ENCODE measurements around the gene KRTAP20-3. TPM values are rescaled to one million over a fixed set of nuclear protein-coding genes. Genes with fewer than 3 reads are reported as not detected.

Gene KRTAP20-3
- total and polyA plus RNA-seq, 11 donors, result not detected

DNA sequence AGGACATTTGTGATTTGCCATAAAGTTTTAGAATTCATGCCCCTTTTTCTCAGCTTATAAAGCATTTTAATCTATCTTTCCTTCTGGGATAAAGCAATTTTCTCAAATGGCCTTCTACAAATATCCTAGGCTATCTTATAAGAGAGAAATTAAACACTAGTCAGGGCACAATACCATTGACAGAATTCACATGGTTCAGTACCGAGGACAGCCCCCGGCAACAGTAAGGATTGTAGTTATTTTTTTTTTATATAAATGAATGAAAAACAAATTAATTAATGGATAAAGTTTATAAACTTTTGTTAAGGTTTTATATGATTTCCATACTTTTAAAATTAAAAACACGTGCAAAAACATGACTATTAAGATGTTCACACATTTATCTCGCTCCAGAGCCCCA is 14.6 kb upstream of the KRTAP20-3 start:
- WGBS, 4 donors, result 76 to 91% (median 84%) methylated on average over 4 of the region's 4 CpGs
- TF ChIP-seq, protein P1, sequence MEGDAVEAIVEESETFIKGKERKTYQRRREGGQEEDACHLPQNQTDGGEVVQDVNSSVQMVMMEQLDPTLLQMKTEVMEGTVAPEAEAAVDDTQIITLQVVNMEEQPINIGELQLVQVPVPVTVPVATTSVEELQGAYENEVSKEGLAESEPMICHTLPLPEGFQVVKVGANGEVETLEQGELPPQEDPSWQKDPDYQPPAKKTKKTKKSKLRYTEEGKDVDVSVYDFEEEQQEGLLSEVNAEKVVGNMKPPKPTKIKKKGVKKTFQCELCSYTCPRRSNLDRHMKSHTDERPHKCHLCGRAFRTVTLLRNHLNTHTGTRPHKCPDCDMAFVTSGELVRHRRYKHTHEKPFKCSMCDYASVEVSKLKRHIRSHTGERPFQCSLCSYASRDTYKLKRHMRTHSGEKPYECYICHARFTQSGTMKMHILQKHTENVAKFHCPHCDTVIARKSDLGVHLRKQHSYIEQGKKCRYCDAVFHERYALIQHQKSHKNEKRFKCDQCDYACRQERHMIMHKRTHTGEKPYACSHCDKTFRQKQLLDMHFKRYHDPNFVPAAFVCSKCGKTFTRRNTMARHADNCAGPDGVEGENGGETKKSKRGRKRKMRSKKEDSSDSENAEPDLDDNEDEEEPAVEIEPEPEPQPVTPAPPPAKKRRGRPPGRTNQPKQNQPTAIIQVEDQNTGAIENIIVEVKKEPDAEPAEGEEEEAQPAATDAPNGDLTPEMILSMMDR (IDR thresholded peaks at IDR 0.05), result no peak
- TF ChIP-seq POLR2A (IDR thresholded peaks at IDR 0.05), result no peak

DNA sequence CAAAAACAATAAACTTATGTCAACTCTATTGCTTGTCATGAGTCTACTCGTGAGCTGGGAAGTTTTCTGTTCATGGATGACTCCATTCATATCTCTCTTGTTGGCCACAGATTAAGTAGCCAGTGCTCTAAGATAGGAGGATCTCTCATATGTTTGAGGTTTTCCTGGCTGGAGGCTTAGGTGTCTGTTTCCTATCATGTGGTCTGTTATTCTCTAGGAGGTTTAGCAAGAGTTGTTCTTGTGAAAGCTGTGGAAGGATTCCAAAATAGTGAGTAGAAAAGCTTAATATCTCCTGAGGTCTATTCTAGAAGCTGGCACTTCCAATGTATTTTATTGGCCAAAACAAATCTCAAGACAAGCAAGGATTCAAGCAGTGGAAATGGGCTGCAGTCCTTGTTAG is 13.5 kb upstream of the KRTAP20-3 start:
- DNase-seq (no peak), ATAC-seq (peak in 1 of 4 donors; percentile 59)
- intact Hi-C loops (cut with DNase I), result no loop called here
- Histone ChIP-seq H3K27me3 (no peaks in the 10 kb centered on the region), H3K36me3 (no peaks in the 10 kb centered on the region), H3K9me3 (peaks cover 0 to 3% (median 0%) of the 10 kb centered on the region in 12 donors), H3K27ac (no peak overlapping the region), H3K4me1 (no peaks in the 10 kb centered on the region), H3K4me3 (no peak overlapping the region)
- TF ChIP-seq, protein P1 (IDR thresholded peaks at IDR 0.05), result no peak
- TF ChIP-seq POLR2A (IDR thresholded peaks at IDR 0.05), result no peak
- WGBS, 4 donors, result 23 to 33% (median 28%) methylated on average over 1 of the region's 1 CpG

More for the DNA sequence above, 14.6 kb upstream of the KRTAP20-3 start:
- Histone ChIP-seq H3K9me3 (peaks cover 0 to 3% (median 0%) of the 10 kb centered on the region in 12 donors), H3K4me3 (no peak overlapping the region), H3K27me3 (no peaks in the 10 kb centered on the region), H3K4me1 (no peaks in the 10 kb centered on the region), H3K27ac (no peak overlapping the region), H3K36me3 (no peaks in the 10 kb centered on the region)
- no peak for ATAC-seq
- DNase-seq, result no peak
- intact Hi-C loops (cut with DNase I), result no loop called here

DNA sequence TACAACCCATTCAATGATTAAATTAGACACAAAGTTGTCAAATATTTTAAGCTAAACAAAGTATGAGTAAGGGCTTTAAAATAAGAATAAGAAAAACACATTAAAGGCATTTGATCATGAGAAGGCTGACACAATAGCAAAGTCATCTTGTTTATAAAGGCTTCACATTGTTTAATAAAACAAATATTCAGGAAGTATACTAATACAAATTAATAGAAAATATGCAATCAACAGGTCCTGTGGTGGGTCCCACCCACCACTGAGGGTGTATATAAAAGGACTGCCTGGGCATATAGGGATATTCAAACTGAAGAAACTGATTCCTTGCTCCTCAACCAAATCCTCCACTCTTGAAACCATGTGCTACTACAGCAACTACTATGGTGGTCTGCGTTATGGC is 7.8 kb upstream of the KRTAP20-3 start, which contains the start of gene KRTAP20-2:
Gene KRTAP20-2 (plus strand): TSS at position 301 of the 400 bp plus-strand sequence. CDS start 58 bp downstream, at position 359.
- no peaks in the 10 kb centered on the region for H3K36me3 ChIP-seq
- no peaks in the 10 kb centered on the region for H3K9me3 ChIP-seq
- TF ChIP-seq, protein P1 (IDR thresholded peaks at IDR 0.05), result no peak
- TF ChIP-seq POLR2A (IDR thresholded peaks at IDR 0.05), result no peak
- no peak for DNase-seq
- intact Hi-C loops (cut with DNase I), result no loop called here
- ATAC-seq, result no peak
- no peak within 1 kb of the TSS for H3K27ac ChIP-seq
- H3K4me1 ChIP-seq, result no peaks in the 10 kb centered on the region
- no peaks in the 10 kb centered on the region for H3K27me3 ChIP-seq
- H3K4me3 ChIP-seq, result no peak within 1 kb of the TSS
- WGBS, 4 donors, result 70 to 100% (median 88%) methylated on average over 1 of the region's 1 CpG

DNA sequence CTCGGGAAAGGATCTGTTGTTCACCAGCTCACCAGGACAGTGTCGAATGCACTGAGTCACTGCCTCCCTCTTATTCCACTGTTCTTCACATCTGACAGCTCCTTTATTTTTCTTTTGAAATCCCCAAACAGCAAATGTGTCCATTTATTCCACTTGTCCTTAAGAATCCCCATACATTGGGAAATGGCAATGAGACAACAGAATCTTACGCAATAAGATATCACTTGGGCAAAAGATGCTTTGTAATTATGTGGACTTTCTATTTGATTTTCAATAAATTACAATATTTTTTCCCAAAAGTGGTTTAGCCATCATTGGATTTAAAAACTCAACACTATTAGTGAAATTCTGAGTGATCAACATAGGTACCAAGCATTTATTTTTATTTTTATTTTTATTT is 4.0 kb upstream of the KRTAP20-3 start:
- intact Hi-C loops (cut with DNase I), result no loop called here
- Histone ChIP-seq H3K9me3 (no peaks in the 10 kb centered on the region), H3K27me3 (no peaks in the 10 kb centered on the region), H3K27ac (no peak overlapping the region), H3K4me3 (no peak overlapping the region), H3K4me1 (no peaks in the 10 kb centered on the region), H3K36me3 (no peaks in the 10 kb centered on the region)
- ATAC-seq, result no peak
- TF ChIP-seq POLR2A (IDR thresholded peaks at IDR 0.05), result no peak
- TF ChIP-seq, protein P1 (IDR thresholded peaks at IDR 0.05), result no peak
- no peak for DNase-seq
- 46 to 59% (median 50%) methylated on average over 3 of the region's 3 CpGs for WGBS, 4 donors

Measured in heart left ventricle (tissue), 16 donors.